MV-4-11 (cell line): ENCODE data around the gene TOM1L2.
"Not testable (repeated sequence)": the region's sequence is repeated elsewhere in the genome, so short reads cannot be mapped to it uniquely, and the experiment has no call there.

Experiments used
- DNase-seq: peaks from one replicate; lab custom pipeline; 2025; lab: John Stamatoyannopoulos, UW

The TOM1L2 gene

GRCh38 chr17:17924131-17924856, 47.9 kb downstream of the TOM1L2 start:
- DNase-seq = no peak

- DNase-seq = no peak
Measured at GRCh38 chr17:17922070-17922614, 50.1 kb downstream of the TOM1L2 start.

GRCh38 chr17:17921192-17922069, 50.8 kb downstream of the TOM1L2 start:
- DNase-seq = no peak

GRCh38 chr17:17919169-17920107, 52.8 kb downstream of the TOM1L2 start:
- DNase-seq = peak; percentile 54

- no peak for DNase-seq
Measured at GRCh38 chr17:17917394-17917793, 54.8 kb downstream of the TOM1L2 start.

GRCh38 chr17:17915183-17915582, 57.0 kb downstream of the TOM1L2 start:
- no peak for DNase-seq

GRCh38 chr17:17913695-17914332, 58.4 kb downstream of the TOM1L2 start:
- peak; percentile 63 for DNase-seq

- not testable (repeated sequence) for DNase-seq
Measured at GRCh38 chr17:17912336-17912735, 59.9 kb downstream of the TOM1L2 start.

GRCh38 chr17:17911001-17911613, 61.1 kb downstream of the TOM1L2 start:
- no peak for DNase-seq

GRCh38 chr17:17910060-17910459, 62.1 kb downstream of the TOM1L2 start:
- no peak for DNase-seq

GRCh38 chr17:17909078-17909477, 63.1 kb downstream of the TOM1L2 start:
- no peak for DNase-seq

- DNase-seq = no peak
Measured at GRCh38 chr17:17907469-17907868, 64.7 kb downstream of the TOM1L2 start.

- DNase-seq = no peak
Measured at GRCh38 chr17:17906418-17907215, 65.6 kb downstream of the TOM1L2 start.

- DNase-seq = no peak
Measured at GRCh38 chr17:17905036-17905320, 67.2 kb downstream of the TOM1L2 start.

GRCh38 chr17:17904166-17905035, 67.8 kb downstream of the TOM1L2 start:
- DNase-seq = no peak

GRCh38 chr17:17902877-17903276, 69.3 kb downstream of the TOM1L2 start:
- peak; percentile 58 for DNase-seq

GRCh38 chr17:17902376-17902775, 69.8 kb downstream of the TOM1L2 start:
- DNase-seq = no peak

- DNase-seq = peak; percentile 79
Measured at GRCh38 chr17:17900615-17901520, 71.3 kb downstream of the TOM1L2 start.
